Eye (tissue), 1 donor: ENCODE results near the gene OSBPL3.
A peak's percentile ranks its signal among the peaks of the same experiment; 100 is the strongest.

Experiments
- DNase-seq: peaks from one replicate; pipeline ENCODE4 v3.0.0-alpha.2; 2015

OSBPL3 gene

DNA sequence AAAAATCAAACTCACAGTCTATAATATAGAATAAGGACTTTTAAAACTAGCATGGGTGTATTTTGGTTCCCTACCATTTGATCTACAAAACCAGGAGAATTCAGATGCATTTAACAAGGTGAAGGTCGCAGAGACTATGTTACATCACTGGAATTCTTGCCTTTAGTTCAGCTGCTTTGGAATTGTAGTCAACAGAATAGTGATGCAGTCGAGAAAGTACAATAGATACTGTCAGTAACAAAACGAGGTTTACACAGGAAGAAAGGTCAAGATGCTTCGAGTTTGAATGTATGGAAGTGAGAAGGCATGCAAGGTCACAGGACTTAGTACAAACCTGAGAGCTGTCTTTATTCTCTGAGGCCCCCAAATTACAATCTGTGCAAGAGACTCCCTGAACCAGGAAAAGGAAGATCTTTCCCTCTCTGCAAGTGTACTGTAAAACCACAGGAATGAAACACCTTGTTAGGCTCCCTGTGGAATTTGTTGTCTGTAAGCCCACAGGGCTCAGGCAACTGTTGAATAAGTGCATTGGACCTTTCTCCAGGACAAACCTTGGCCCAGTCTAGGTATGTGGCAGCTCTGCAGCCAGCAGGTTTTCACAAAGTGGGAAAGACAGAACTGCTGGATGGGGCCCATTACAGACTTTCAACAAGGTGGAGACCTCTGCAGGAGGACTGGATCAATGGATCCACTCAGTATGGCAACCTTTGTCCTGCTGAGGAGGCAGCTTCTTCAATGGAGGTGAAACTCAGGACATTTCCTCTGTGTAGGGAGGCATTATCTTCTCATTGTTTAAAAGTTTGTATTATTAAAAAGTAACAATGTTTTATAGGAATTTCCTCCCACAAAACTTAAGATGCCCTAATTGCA, 121.6 kb downstream of the OSBPL3 start:
- DNase-seq = no peak

GRCh38 chr7:24857623-24858022, 122.4 kb downstream of the OSBPL3 start:
- DNase-seq = no peak

GRCh38 chr7:24854866-24855265, 125.1 kb downstream of the OSBPL3 start:
- DNase-seq = no peak

GRCh38 chr7:24851786-24852185, 128.2 kb downstream of the OSBPL3 start:
- DNase-seq = peak; percentile 54

DNA sequence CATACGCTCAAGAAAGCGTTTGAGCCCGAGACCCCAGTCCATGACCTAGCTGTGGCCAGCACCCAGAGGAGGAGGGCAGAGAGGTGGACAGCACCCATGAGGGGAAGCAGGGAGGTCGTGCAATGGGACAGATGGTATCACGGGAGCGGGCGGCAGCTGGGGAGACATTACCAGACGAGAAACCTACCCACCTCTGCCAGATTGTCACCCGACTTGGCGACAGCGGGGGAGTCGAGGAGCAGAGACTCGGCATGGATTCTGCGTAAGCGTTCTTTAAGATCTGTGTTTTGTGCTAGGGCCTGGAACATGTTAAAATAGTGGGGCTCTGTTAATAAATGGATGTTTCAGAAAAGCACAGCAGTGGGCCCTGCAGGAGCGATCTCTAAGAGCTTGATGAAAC, 131.1 kb downstream of the OSBPL3 start:
- DNase-seq = no peak

DNA sequence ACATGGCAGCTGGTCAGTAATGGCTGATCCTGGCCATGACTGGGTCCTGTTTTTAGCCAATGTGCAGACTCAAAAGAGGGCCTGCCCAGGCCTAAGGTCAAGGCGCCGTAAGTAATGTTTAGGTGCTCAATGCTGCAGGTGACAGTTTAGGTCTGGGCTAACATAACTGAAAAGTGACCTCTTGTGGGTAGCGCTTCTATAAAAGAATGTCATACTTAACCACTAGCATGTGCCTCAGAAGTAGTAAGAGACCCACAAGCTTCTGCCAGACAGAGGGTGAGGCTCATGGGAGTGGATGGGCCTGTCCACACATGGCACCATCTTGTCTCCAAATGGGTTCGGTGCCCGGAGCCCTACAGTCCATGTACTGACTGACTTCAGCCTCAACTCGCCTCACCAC, 132.2 kb downstream of the OSBPL3 start:
- no peak for DNase-seq

DNA sequence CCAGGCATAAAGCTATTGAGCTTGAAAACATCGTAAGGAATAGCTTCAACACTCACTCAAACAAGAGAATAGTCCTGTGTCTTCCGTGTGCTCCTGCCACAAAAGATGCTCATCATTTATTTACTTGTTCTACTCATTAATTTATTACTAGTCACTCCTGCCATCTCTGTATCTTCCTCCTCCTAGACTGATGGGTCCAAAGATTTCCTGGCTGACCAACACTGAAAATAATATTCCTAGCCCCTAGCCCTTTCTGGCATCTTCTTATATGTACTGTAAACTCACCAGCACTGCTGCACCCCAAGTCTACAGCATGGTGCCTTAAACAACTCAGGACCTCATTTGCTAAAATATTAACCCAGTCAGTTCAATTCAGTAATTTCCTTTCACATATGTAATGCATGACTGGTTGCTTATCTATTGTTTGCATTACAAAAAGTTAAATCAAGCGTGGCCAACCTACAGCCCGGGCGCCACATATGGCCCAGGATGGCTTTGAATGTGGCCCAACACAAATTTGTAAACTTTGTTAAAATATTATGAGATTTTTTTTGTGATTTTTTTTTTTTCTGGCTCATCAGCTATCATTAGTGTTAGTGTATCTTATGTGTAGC, 136.1 kb downstream of the OSBPL3 start:
- DNase-seq = peak; percentile 92

DNA sequence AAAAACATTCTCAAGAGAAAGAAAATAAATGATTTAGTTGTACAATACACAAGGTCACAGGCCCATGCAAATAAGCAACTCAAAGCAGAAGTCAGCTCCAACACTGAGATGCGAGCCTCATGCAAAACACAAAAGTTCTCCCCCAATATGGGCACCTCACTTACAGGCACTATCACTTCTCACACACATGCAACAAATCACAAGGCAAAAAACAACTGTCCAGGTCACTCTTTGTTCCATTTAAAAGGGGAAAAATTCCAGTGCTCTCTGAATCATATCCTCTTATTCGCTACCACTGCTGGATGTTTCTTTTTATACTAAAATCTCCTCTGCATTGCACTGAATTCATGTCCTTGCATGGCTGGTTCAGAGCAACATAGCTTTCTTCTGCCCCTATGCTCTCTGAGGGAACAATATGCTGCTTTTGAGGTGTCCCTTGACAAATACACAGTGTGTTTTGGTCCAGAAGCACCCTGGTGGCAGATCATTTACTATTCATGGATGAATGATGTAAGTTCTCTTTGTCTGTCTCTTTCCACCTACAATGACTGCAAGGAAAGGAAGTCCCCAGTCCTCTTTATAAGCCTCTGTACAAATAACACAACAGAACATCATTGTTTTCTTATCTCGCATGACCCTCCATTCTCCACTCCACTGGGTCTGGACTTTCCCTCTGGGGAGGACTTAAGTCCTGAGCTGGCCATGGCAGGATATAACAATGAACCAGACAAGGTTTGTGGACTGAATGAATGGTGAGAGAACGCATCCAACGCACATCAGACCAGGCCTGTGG, 137.3 kb downstream of the OSBPL3 start:
- DNase-seq = peak; percentile 87

DNA sequence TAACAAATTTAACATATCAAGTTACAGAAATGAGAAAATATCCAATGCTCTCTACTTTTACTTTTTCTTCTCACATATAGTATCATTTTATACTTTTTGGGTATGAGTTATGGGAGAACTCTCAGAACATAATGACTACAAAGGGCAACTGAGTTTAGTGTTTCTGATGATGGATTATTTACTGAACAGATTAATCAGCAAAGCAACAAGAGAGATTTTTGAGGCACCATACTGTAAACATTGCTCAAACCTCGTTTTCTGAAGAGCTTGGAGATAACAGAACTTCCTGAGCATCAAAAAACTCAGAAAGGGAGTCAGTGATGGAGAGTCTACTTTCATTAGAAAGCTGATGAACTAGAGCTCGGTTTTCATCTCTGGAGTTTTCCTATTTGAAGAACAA, 137.9 kb downstream of the OSBPL3 start:
- no peak for DNase-seq

DNA sequence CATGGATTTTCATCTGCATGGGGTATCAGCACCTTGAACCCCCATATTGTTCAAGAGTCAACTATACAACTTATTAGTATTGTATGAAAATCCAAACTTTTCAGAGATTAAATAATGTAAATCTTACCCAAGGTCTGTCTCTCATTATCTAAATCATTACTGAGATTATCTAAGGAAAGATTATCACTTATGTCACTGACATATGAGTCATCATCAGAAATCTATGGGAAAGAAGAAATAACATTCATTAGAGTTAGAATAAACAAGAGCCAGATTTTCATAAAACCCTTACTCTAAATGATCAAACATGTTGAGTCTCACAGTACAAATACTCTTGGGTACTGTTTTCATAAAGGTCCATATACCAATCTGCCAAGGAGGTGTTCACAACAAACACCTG, 139.4 kb downstream of the OSBPL3 start:
- no peak for DNase-seq

- no peak for DNase-seq
These were observed 143.9 kb downstream of the OSBPL3 start for GRCh38 chr7:24836084-24836483.

DNA sequence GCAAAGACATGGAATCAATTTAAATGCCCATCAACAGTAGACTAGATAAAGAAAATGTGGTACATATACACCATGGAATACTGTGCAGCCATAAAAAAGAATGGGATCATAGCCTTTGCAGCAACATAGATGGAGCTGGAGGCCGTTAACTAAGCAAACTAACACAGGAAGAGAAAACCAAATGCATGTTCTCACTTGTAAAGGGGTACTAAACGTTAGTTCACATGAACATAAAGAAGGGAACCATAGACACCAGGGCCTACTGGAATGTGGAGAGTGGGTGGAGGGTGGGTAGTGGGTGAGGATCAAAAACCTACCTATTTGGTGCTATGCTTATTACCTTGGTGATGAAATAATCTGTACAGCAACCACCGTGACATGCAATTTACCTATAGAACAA, 144.3 kb downstream of the OSBPL3 start:
- DNase-seq = no peak

GRCh38 chr7:24834128-24834798, 145.7 kb downstream of the OSBPL3 start:
- no peak for DNase-seq

GRCh38 chr7:24833549-24833948, 146.4 kb downstream of the OSBPL3 start:
- DNase-seq = no peak

GRCh38 chr7:24831240-24831639, 148.7 kb downstream of the OSBPL3 start:
- DNase-seq = no peak

DNA sequence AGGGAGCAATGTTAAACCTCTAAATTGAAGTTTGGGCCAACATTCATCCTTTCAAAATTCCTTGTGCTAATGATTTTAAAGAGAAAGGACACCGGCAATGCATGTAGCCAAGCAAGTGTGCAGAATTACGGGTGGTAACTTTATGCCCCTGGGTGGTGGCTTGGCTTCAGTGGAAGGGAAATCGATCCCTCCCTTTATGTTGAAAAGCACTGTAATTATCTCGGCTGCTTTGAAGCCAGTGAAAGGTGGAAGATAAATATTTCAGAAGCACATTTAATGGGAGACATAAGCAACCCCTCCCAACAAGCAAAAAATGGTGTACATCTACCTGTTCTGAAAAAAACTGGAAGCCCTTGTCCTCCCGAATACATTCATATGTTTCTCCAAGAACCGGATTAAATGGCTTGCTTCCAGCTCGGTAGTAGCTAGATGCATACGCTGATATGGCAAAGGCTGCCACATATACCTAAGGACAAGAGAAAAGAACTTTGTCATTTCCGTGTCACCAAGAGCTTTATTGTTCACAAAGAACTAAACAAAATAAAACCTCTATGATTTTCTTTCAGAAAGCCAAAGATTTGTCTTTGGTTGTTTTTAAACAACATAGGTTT, 149.4 kb downstream of the OSBPL3 start:
- no peak for DNase-seq

- peak; percentile 23 for DNase-seq
These were observed 150.2 kb downstream of the OSBPL3 start for GRCh38 chr7:24829787-24830186.

- peak; percentile 41 for DNase-seq
These were observed 150.9 kb downstream of the OSBPL3 start for GRCh38 chr7:24828891-24829661.

DNA sequence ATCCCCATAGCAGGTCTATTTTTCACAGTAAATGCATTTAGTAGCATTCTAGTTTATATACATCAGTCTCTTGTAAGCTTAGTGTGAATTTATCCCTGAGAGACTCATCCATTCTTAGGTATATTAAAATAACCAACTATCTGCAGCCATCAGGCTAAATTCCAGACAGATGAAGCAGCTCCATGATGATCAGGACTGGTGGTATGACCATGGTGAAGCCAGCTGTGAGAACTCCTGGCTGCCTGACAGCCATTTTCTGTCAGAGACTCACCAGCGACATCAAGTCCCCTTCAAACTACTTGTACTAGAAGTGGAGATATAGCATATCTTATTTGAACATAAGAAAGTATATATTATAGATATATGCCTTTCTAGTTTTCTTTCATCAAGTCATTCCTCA, 152.4 kb downstream of the OSBPL3 start:
- no peak for DNase-seq

- no peak for DNase-seq
These were observed 153.0 kb downstream of the OSBPL3 start for GRCh38 chr7:24827027-24827426.

DNA sequence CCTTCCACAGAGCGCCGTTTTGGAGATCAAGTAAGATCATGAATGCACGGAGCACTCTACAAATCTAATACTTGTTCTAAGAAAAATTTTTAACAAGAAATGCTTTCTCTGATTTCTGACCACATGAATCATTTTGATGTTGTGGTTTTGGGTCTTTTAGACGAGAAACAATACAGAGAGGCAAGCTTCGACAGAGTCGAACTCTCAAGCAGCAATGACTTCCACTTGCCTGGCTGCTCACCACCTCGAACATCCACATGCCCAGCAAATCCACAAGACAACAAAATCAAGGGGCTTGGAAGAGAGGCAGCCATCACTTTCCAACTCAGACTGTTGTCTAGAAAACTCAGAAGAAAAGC, 153.3 kb downstream of the OSBPL3 start:
- no peak for DNase-seq
